Measurements from ENCODE around the gene ZNF524. TPM values are rescaled to one million over a fixed set of nuclear protein-coding genes. Genes with fewer than 3 reads are reported as not detected.
A peak's percentile ranks its signal among the peaks of the same experiment; 100 is the strongest.

ZNF524 gene, protein sequence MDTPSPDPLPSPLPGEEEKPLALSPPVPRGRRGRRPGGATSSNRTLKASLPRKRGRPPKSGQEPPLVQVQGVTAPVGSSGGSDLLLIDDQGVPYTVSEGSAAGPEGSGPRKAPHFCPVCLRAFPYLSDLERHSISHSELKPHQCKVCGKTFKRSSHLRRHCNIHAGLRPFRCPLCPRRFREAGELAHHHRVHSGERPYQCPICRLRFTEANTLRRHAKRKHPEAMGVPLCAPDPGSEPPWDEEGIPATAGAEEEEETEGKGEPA
- 8.1 TPM for polyA plus RNA-seq (2012; ENCODE audit: low read depth, missing spikeins)

DNA sequence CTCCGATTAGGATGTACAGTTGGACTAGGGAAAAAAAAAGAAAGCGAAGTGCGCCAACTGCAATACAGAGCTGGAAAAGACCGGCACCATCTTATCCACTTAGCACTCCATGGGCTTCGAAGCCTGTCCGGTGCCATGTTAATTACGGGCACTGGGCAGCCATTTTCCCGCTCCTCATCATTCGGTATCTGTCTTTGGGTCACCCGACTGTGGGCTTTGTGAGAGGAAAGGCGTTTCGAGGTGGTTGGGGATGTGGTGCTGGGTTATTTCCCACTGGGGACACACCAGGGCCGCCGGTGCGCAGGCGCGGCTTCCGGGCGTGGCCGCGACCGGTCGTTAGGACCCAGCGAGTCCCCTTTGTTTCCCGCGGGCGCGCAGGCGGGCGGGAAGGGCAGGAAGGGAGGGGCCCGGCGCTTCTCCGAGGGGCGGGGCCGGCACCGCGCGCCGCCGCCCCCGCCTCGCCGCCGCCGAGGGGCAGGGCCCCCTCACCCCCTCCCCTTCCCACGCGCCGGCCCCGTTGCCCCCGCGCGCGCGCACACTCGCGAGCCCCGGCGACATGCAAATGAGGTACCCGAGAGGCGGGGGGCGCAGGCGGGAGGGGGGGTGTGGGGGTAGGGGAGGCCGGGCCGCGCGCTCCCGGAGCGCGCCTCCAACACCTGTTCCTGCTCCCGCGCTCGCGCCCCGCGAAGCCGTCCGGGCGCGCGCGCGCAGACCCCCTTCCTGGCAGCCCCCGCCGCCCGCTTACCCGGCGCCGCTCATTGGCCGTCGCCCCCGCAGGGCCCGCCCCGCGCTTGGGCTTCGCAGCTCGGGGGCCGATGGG is at the start of gene ZNF524:
Gene ZNF524 (plus strand): TSS at position 447 of the 820 bp plus-strand sequence. CDS start 1,825 bp downstream, outside the sequence.
- peak; percentile 89 for FAIRE-seq
- peak; percentile 86 for DNase-seq (ENCODE audit: insufficient read length, low spot score)
- TF ChIP-seq TAF1 (IDR thresholded peaks at IDR 0.05; ENCODE audit: low read depth, low read length), result peak; percentile 79
- TF ChIP-seq POLR2A (IDR thresholded peaks at IDR 0.05; ENCODE audit: low read depth, low read length), result no peak
- no peak for TF ChIP-seq PAX5 (IDR thresholded peaks at IDR 0.05; ENCODE audit: insufficient read depth, low read length, severe bottlenecking)
- TF ChIP-seq POLR2AphosphoS5 (IDR thresholded peaks at IDR 0.05; ENCODE audit: low read depth, low read length), result 0 out of 2 replicates have a peak, but pooled peaks have one; percentile 18

DNA sequence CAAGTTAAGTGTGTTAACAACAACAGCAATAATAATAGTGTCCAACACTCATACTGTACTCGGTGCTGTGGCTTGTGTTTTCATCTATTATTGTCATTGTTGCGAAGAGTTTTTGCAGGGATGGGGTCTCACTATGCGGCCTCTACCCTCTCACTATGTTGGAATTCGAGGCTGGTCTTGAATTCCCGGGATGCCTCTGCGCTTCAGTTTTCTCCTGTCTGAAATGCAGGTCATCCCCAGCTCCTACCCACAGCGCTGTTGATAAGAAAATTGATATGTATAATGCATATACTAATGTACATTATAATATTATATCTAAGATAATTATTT is 49.8 kb upstream of the ZNF524 start:
- TF ChIP-seq POLR2AphosphoS5 (IDR thresholded peaks at IDR 0.05; ENCODE audit: low read depth, low read length) (no peak), POU2F2 (IDR thresholded peaks at IDR 0.05; ENCODE audit: low read depth, low read length) (no peak), SPI1 (IDR thresholded peaks at IDR 0.05; ENCODE audit: low read depth, low read length) (no peak), POLR2A (IDR thresholded peaks at IDR 0.05; ENCODE audit: low read depth, low read length) (no peak), TAF1 (IDR thresholded peaks at IDR 0.05; ENCODE audit: low read depth, low read length) (no peak), PAX5 (IDR thresholded peaks at IDR 0.05; ENCODE audit: insufficient read depth, low read length, severe bottlenecking) (no peak)
- no peak for FAIRE-seq
- no peak for DNase-seq (ENCODE audit: insufficient read length, low spot score)

DNA sequence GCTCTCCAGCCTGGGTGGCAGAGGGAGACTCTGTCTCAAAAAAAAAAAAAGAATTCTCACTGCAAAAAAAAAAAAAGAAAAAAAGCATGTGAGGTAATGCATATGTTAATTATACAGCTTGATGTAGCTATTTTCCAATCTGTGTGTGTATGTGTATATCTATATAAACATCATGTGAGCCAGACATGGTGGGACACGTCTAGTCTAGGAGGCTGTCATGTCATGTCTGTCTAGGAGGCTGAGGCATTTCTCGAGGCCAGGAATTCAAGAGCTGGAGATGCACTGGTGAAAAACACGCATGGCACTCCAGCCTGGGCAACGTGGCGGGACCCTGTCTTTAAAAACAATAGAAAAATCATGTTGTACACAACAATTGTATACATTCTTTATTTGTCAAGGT is 47.9 kb upstream of the ZNF524 start:
- DNase-seq (ENCODE audit: insufficient read length, low spot score) (no peak), FAIRE-seq (no peak)
- no peak for TF ChIP-seq SPI1 (IDR thresholded peaks at IDR 0.05; ENCODE audit: low read depth, low read length)
- no peak for TF ChIP-seq POLR2AphosphoS5 (IDR thresholded peaks at IDR 0.05; ENCODE audit: low read depth, low read length)
- TF ChIP-seq POU2F2 (IDR thresholded peaks at IDR 0.05; ENCODE audit: low read depth, low read length), result no peak
- no peak for TF ChIP-seq PAX5 (IDR thresholded peaks at IDR 0.05; ENCODE audit: insufficient read depth, low read length, severe bottlenecking)
- TF ChIP-seq TAF1 (IDR thresholded peaks at IDR 0.05; ENCODE audit: low read depth, low read length), result no peak
- TF ChIP-seq POLR2A (IDR thresholded peaks at IDR 0.05; ENCODE audit: low read depth, low read length), result no peak

DNA sequence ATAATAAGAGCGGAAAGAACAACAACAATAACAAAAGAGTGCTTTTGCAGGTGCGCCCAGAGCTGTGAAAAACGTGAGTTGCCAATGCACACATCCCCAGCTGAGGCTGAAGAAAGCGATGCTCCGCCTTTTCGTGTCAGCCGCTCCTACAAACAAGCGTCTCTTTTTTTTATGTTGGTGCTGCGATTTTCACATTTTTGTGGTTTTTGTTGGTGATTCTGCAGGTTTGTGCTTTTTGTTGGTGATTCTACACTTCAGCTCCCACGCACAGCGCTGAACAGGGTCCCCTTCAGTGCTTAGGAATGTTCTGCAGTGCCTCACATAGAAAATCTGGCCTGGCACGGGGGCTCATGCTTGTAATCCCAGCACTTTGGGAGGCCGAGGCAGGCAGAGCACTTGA is 47.5 kb upstream of the ZNF524 start:
- no peak for TF ChIP-seq POLR2AphosphoS5 (IDR thresholded peaks at IDR 0.05; ENCODE audit: low read depth, low read length)
- TF ChIP-seq PAX5 (IDR thresholded peaks at IDR 0.05; ENCODE audit: insufficient read depth, low read length, severe bottlenecking), result no peak
- TF ChIP-seq TAF1 (IDR thresholded peaks at IDR 0.05; ENCODE audit: low read depth, low read length), result no peak
- no peak for TF ChIP-seq SPI1 (IDR thresholded peaks at IDR 0.05; ENCODE audit: low read depth, low read length)
- no peak for TF ChIP-seq POLR2A (IDR thresholded peaks at IDR 0.05; ENCODE audit: low read depth, low read length)
- no peak for TF ChIP-seq POU2F2 (IDR thresholded peaks at IDR 0.05; ENCODE audit: low read depth, low read length)
- FAIRE-seq (no peak), DNase-seq (ENCODE audit: insufficient read length, low spot score) (no peak)

DNA sequence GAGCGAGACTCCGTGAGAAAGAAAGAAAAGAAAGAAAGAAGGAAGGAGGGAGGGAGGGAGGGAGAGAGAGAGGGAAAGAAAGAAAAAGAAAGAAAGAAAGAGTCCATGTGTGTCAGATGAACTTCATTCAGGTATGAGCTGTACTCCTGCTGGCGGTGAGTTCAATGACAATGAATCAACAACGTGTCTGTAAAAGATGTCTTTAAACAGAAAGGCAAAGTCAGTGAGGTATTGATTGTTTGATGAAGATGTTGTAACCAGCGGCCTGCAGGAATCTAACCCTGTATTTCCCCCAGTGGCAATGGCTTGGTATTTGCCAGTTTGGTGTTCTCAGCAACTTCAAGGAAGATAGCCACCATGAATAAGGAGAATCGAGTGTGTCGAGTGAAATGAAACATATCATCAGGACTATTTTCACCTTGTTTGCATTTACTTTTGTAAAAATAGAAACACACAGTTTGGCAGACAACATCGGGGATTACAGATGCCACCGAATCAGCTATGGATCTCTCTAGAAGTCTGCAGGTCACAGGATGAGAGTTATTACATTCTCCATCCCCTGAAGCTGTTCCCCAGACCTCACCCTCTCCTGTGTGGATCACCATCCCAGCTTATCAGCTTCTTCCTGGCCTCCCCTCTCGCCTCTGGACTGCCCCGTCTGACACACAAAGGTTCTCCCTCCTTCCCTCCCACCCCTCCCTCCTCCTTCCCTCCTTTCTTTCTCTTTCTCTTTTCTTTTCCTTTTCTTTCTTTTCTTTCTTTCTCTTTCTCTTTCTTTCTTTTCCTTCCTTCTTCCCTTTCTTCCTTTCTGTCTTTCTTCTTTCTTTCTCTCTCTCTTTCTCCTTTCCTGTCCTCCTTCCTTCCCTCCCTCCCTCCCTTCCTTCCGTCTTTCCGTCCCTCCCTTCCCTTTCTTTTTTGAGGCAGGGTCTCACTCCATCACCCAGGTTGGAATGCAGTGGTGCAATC is 46.6 kb upstream of the ZNF524 start:
- no peak for TF ChIP-seq POU2F2 (IDR thresholded peaks at IDR 0.05; ENCODE audit: low read depth, low read length)
- no peak for TF ChIP-seq SPI1 (IDR thresholded peaks at IDR 0.05; ENCODE audit: low read depth, low read length)
- TF ChIP-seq POLR2A (IDR thresholded peaks at IDR 0.05; ENCODE audit: low read depth, low read length), result no peak
- DNase-seq (ENCODE audit: insufficient read length, low spot score) (no peak), FAIRE-seq (no peak)

DNA sequence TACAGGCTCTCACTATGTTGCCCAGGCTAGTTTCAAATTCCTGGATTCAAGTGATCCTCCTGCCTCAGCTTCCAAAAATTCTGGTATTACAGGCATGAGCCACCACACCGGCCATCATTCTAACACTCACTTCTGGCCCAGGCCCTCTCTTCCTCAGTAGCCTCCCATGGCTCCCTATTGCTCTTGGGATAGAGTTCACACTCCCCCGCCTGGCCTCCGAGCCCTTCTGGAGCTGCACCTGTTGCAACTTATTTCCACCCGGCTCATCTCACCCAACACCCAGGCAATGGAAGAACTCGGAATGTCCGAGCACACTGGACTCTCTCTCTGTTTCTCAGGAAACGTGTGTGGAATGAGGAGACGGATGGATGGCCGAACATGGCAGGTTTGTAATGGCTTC is 45.8 kb upstream of the ZNF524 start:
- no peak for DNase-seq (ENCODE audit: insufficient read length, low spot score)
- no peak for FAIRE-seq
- no peak for TF ChIP-seq PAX5 (IDR thresholded peaks at IDR 0.05; ENCODE audit: insufficient read depth, low read length, severe bottlenecking)

DNA sequence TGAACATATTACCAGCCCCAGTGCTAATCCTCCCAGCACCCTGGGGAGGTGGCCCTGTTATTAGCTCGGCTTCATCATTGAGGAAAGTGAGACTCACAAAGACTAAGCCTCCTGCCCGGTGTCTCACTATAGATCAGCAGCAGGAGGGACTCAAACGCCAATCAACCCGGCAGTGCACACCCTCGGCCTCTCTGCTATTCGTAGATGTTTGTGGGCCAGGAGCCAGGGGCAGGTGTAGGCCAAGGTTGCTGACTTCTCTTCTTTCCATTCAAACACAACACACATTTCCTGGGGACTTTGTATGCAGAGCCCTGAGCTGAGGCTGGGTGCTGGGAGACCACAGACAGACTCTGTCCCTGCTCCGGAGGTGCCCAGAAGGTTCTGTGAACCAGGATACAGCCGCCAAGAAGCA is 45.3 kb upstream of the ZNF524 start:
- TF ChIP-seq POLR2AphosphoS5 (IDR thresholded peaks at IDR 0.05; ENCODE audit: low read depth, low read length), result no peak
- no peak for TF ChIP-seq POLR2A (IDR thresholded peaks at IDR 0.05; ENCODE audit: low read depth, low read length)
- no peak for TF ChIP-seq TAF1 (IDR thresholded peaks at IDR 0.05; ENCODE audit: low read depth, low read length)
- TF ChIP-seq PAX5 (IDR thresholded peaks at IDR 0.05; ENCODE audit: insufficient read depth, low read length, severe bottlenecking), result no peak
- TF ChIP-seq SPI1 (IDR thresholded peaks at IDR 0.05; ENCODE audit: low read depth, low read length), result no peak
- TF ChIP-seq POU2F2 (IDR thresholded peaks at IDR 0.05; ENCODE audit: low read depth, low read length), result no peak
- FAIRE-seq (no peak), DNase-seq (ENCODE audit: insufficient read length, low spot score) (no peak)

DNA sequence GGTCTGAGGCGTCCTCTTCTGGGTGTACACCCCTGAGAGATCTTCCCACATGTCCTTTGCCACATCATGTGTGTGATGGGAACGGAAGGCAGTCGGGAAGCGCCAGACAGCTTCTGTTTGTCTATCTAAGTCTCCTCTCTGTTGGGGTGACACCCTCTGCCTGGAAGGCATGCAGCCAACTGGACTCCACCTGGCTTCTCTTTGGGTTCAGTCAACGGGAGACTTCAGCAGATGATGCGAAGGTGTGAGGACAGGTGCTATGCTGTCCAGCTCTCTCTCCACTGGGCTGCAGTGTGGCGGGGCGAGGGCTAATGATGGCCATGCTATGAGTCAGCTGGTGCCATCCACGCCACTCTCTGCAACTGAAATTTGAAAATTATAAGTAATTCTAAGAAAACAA is 40.4 kb upstream of the ZNF524 start:
- FAIRE-seq, result no peak
- DNase-seq (ENCODE audit: insufficient read length, low spot score), result no peak
- TF ChIP-seq SPI1 (IDR thresholded peaks at IDR 0.05; ENCODE audit: low read depth, low read length) (no peak), POLR2AphosphoS5 (IDR thresholded peaks at IDR 0.05; ENCODE audit: low read depth, low read length) (no peak), POLR2A (IDR thresholded peaks at IDR 0.05; ENCODE audit: low read depth, low read length) (no peak), POU2F2 (IDR thresholded peaks at IDR 0.05; ENCODE audit: low read depth, low read length) (no peak), TAF1 (IDR thresholded peaks at IDR 0.05; ENCODE audit: low read depth, low read length) (no peak), PAX5 (IDR thresholded peaks at IDR 0.05; ENCODE audit: insufficient read depth, low read length, severe bottlenecking) (no peak)

DNA sequence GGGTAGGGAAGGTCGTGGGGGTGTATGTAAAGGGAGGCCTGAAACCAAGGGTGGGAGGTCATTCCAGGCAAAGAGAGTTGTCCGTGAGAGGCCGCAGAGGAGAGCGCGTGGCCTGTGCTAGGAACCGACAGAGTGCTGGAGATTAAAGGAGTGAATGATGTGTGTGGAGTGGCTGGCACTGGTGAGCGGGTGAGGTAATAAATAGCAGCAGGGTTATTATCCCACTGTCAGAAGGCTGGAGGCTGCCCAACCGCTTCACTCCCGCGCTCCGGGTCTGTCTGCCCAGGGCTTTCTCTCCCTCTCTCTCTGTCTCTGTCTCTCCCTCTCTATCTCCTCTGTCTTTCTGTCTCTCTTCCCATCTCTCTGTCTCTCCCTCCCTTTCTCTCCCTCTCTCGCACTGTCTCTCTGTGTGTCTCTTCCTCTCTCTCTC is 36.8 kb upstream of the ZNF524 start:
- DNase-seq (ENCODE audit: insufficient read length, low spot score), result no peak
- TF ChIP-seq PAX5 (IDR thresholded peaks at IDR 0.05; ENCODE audit: insufficient read depth, low read length, severe bottlenecking) (no peak), POLR2AphosphoS5 (IDR thresholded peaks at IDR 0.05; ENCODE audit: low read depth, low read length) (no peak), POU2F2 (IDR thresholded peaks at IDR 0.05; ENCODE audit: low read depth, low read length) (no peak), TAF1 (IDR thresholded peaks at IDR 0.05; ENCODE audit: low read depth, low read length) (no peak), POLR2A (IDR thresholded peaks at IDR 0.05; ENCODE audit: low read depth, low read length) (no peak), SPI1 (IDR thresholded peaks at IDR 0.05; ENCODE audit: low read depth, low read length) (no peak)
- no peak for FAIRE-seq
